Measurements from ENCODE around the gene HIC1.

The HIC1 gene

DNA sequence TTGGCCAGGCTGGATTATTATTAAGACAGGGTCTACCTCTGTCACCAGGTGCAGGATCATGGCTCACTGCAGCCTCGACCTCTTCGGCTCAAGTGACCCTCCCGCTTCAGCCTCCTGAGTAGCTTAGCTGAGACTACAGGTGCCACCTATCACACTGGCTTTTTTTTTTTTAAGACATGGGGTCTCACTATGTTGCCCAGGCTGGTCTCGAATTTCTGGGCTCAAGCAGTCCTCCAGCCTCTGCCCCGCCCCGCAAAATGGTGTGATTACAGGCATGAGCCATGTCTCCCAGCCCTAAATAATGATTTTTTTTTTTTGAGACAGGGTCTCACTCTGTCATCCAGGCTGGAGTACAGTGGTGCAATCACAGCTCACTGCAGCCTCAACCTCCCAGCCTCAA lies 7.3 kb upstream of the HIC1 start:
- ATAC-seq: no peak

DNA sequence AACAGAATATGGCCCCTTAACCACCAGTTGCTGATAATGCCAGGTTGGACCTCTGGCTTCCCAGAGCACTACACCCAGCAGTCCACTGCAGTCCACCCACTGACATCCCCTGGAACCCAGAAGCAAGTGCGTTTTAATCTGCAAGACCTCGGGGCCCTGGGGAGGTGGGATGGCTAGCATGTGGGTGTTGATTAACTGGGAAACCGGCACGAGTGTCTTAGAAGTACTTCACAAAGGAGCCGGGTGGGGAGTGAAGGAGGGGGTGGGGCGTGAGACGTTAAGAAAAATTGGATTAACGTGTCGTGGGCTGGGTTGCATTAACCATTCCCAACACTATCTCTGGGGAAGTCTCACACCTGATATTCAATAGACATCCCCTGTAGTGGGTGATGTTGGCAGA lies 6.1 kb upstream of the HIC1 start:
- no peak for ATAC-seq

DNA sequence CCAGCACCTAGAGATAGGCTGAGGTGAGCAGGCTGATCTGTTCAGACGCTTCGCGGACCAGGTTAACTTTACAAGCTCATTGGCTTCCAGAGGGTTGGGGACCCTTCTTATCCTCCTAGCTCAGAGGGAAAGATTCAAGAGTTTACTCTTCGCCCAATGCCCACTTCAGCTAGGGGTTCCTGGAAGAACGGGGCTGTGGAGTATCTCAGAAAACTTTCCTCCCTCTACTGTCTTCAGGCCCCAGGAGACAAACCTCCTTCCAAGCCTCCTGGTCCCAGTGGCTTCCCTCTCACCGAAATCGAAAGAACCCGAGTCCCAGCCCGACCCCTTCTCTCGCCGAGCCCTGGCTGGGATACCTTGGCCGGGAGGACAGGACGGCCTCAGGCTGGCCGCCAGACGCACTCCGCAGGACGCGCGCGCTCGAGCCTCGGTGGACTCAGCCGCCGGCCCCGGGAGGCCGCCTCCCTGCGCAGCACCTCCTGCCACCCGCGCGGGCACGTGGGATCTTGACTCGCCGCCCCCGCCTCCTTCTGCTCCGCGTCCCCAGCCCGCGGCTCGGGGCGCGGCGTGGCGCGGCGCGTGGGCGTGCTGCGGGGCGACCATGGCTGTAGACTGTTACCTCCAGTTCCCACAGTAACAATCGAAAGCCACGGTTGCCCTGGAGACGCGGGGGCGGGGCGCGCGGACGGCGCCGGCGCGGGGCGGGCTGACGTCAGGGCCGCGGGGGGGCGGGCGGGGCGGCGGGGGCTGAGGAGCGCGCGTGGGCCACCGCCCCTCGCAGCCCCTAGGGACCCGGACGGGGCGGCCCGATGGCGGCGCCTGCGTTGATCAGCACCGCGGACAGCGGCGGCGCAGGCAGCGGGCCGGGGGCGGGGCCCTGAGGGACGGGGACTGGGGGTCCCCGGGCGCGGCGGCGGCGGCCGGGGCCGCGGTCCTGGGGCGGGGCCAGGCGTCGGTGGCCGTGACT lies 5.3 kb upstream of the HIC1 start:
- ATAC-seq: peak; percentile 63 to 66

DNA sequence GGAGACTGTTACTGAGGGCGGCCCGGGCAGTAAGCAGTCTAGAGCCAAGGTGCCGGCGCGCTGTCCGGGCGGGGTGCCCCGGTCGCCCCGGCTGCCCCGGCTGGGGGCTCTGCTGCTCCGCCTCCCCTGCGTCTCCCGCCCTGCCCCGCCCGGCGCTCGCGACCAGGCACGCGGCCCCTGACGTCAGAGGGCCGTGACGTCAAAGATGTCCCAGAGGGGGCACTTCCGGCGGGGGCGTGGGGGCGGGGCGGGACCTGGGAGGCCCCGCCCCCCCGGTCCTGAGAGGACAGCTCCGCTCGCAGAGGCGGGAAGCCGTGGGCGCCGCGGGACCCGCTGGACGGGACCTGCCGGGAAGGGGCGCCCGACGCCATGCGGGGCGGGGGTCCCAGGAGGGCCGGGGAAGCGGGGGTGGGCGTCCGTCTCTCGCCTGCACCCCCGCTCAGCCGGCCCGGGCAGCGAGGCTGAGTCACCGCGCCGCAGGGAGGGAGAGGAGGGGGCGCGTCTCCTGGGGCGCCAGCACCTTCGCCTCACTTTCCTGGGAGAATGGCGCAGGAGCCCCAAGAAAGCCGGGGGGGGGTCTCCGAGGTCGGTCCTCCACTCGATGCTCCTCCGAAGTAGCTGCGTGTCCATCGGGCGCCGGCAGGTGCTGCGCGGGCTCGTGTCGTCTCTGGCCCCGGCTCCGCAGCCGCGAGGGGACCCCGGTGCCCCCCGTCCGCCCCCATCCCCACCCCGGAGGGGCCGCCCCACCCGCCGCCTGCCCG lies 4.4 kb upstream of the HIC1 start:
- ATAC-seq: peak in 1 of 2 donors; percentile 12

DNA sequence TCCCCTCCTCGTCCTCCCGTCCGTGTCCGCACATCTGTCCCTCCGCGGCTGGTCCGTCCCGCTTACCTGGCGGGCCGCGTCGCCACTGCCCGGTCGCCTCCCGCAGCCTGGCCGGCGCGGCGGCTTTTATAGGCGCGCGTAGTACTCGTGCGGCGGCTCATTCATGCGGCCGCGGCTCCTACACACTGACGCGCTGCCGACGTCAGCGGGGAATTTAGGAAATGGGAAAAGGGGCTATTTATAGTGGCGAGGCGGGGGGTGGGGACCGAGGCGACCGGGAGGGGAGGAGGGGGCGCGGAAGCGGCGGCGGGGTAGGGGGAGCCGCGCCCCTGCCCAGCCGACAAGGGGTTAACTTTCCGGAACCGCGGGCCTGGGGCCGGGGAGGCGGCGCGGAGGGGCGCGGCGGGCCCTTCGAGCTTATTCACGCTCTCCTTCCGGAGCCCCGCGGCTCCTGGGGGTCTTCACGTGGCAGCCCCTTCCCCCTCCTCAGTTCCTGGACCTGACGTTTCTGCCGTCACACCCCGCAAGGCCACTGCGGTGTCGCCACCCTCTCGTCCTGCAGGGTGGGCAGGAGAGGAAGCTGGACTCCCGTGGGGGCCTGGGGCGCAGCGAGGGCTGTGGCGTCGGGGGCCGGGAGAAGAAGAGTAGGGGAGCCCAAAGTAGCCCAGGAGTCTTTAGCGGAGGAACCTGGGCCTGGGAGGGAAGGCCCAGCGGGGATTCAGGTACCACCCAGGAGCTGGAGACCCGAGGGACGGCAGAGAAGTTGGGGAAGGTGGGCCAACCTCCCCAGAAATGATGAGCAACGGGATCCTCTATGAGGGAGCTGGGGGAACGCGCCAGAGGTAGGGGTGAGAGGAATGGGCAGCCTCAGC lies 3.6 kb upstream of the HIC1 start:
- ATAC-seq: no peak

DNA sequence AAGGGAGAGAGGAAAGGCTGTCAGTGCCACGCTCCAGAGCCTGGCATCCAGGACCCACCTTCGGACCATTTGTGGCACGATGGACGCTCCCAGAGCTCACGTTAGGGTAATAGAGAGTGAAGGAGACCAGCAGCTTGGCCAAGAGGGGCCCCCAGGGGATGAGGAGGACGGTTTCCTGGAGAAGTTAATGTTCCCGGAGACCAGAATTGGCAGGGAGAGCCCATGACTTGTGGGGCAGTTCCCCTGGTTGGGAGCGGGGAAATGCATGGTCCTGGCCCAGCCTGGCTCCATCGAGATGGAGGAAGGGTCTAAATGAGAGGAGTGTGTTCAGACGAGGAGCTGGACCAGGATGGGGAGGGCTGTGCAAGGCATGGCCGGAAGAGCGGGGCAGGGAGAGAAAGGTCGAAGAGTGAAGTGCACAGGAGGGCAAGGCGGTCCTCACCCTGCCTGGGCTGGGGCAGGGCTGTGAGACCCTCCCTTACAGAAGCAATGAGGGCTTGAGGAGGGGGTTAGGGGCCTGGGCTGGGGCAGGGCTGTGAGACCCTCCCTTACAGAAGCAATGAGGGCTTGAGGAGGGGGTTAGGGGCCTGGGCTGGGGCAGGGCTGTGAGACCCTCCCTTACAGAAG lies 2.9 kb upstream of the HIC1 start:
- no peak for ATAC-seq

DNA sequence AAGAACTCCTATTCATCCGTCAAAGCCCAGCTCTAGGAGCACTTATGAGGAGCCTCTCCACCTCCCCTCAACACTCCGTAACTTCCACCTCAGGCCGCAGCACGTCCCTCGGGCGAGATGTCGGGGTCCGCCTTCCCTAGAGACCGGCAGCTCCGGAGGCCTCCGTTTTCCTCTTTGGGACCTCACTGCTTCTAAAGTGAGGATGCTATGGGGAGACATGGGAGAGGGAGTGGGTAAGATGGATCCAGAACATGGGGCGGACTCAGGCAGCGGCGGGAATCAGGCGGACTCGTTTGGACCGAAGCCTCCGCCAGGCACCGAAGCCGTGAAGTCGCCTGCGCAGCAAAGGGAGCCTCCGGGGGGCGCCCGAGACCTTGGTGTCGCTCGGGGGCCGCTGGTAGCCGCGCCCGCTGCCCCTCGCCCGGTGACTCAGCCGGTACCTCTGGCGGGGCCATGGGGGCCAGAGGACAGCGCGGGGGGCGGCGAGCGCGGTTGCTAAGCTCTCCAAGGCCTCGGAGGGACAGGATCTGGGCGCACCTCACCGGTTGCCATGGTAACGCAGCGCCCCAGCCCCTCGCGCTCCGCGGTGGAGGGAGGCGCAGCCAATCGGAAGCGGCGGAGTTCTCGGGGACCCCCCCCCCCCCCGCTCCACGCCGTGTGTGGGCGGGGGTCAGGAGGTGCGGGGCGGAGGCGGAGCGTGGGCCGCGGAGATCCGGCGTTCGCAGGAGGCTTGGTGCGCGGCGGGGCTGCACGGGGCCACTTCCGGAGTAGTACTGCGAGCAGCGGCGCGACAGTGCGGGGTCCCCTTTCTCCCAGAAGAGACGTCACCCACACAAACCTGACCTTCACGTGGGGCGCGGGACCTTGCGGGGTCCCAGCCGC lies 1.3 kb upstream of the HIC1 start:
- ATAC-seq: peak; percentile 7 to 9

DNA sequence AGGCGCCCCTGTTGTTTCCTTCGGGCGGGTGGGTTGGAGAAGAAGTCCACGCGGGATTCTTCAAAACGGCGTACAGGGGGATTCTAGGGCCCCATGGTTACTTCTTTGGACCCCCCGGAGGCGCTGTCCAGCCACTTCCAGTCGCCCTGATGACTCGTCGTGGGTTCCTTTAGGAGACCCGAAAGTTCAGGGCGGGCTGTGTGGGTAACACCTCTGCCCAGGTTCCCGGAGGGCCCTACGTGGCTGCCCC lies 716 bp upstream of the HIC1 start:
- ATAC-seq: no peak

DNA sequence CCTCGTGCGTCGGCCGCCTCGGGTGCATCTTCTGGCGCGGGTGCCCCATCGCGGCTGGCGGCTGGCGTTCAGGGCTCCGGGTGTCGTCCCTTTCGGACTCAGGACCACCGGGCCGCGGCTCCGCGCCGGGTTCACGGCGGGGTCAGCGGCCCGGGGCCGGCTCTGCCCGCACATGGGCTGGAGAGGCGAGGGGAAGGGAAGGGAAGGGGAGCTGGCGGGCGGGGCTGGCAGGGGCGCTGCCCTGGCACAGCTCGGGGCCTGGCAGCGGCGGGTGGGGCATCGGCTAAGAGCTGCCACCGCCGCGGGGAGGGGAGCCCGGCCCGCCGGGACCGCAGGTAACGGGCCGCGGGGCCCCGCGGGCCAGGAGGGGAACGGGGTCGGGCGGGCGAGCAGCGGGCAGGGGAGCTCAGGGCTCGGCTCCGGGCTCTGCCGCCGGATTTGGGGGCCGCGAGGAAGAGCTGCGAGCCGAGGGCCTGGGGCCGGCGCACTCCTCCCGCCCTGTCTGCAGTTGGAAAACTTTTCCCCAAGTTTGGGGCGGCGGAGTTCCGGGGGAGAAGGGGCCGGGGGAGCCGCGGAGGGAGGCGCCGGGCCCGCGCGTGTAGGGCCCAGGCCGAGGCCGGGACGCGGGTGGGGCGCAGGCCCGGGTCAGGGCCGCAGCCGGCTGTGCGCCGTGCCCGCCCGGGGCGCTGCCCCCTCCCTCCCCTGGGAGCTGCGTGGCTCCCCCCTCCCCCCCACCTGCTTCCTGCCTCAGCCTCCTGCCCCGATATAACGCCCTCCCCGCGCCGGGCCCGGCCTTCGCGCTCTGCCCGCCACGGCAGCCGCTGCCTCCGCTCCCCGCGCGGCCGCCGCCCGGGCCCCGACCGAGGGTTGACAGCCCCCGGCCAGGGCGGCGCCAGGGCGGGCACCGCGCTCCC lies 646 bp downstream of the HIC1 start:
- no peak for ATAC-seq

DNA sequence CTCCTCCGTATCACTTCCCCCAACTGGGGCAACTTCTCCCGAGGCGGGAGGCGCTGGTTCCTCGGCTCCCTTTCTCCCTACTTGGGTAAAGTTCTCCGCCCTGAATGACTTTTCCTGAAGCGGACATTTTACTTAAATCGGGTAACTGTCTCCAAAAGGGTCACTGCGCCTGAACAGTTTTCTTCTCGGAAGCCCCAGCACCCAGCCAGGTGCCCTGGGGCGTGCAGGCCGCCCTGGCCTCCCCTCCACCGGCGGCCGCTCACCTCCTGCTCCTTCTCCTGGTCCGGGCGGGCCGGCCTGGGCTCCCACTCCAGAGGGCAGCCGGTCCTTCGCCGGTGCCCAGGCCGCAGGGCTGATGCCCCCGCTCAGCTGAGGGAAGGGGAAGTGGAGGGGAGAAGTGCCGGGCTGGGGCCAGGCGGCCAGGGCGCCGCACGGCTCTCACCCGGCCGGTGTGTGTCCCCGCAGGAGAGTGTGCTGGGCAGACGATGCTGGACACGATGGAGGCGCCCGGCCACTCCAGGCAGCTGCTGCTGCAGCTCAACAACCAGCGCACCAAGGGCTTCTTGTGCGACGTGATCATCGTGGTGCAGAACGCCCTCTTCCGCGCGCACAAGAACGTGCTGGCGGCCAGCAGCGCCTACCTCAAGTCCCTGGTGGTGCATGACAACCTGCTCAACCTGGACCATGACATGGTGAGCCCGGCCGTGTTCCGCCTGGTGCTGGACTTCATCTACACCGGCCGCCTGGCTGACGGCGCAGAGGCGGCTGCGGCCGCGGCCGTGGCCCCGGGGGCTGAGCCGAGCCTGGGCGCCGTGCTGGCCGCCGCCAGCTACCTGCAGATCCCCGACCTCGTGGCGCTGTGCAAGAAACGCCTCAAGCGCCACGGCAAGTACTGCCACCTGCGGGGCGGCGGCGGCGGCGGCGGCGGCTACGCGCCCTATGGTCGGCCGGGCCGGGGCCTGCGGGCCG lies 1.6 kb downstream of the HIC1 start:
- no peak for ATAC-seq

DNA sequence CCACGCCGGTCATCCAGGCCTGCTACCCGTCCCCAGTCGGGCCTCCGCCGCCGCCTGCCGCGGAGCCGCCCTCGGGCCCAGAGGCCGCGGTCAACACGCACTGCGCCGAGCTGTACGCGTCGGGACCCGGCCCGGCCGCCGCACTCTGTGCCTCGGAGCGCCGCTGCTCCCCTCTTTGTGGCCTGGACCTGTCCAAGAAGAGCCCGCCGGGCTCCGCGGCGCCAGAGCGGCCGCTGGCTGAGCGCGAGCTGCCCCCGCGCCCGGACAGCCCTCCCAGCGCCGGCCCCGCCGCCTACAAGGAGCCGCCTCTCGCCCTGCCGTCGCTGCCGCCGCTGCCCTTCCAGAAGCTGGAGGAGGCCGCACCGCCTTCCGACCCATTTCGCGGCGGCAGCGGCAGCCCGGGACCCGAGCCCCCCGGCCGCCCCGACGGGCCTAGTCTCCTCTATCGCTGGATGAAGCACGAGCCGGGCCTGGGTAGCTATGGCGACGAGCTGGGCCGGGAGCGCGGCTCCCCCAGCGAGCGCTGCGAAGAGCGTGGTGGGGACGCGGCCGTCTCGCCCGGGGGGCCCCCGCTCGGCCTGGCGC lies 2.4 kb downstream of the HIC1 start:
- no peak for ATAC-seq

DNA sequence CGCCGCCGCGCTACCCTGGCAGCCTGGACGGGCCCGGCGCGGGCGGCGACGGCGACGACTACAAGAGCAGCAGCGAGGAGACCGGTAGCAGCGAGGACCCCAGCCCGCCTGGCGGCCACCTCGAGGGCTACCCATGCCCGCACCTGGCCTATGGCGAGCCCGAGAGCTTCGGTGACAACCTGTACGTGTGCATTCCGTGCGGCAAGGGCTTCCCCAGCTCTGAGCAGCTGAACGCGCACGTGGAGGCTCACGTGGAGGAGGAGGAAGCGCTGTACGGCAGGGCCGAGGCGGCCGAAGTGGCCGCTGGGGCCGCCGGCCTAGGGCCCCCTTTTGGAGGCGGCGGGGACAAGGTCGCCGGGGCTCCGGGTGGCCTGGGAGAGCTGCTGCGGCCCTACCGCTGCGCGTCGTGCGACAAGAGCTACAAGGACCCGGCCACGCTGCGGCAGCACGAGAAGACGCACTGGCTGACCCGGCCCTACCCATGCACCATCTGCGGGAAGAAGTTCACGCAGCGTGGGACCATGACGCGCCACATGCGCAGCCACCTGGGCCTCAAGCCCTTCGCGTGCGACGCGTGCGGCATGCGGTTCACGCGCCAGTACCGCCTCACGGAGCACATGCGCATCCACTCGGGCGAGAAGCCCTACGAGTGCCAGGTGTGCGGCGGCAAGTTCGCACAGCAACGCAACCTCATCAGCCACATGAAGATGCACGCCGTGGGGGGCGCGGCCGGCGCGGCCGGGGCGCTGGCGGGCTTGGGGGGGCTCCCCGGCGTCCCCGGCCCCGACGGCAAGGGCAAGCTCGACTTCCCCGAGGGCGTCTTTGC lies 3.1 kb downstream of the HIC1 start:
- no peak for ATAC-seq

DNA sequence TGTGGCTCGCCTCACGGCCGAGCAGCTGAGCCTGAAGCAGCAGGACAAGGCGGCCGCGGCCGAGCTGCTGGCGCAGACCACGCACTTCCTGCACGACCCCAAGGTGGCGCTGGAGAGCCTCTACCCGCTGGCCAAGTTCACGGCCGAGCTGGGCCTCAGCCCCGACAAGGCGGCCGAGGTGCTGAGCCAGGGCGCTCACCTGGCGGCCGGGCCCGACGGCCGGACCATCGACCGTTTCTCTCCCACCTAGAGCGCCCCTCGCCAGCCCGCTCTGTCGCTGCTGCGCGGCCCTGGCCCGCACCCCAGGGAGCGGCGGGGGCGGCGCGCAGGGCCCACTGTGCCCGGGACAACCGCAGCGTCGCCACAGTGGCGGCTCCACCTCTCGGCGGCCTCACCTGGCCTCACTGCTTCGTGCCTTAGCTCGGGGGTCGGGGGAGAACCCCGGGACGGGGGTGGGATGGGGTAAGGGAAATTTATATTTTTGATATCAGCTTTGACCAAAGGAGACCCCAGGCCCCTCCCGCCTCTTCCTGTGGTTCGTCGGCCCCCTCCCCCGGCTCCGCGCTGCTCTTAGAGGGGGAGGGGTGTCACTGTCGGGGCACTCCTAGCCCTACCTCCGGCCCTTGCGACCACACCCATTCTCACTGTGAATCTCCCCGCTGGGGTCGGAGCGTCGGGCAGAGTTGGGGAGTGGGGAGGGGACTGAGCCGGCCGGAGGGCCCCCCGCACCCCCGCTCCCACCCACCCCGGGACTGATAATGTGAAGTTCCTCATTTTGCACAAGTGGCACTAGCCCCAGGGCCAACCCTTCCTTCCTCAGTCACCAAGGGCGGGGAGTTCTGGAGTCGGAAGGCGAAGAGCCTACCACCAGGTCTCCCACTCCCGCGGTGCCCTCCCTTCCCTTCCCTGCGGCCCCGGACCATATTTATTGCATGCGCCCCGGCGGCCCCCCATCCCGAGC lies 4.0 kb downstream of the HIC1 start:
- no peak for ATAC-seq

DNA sequence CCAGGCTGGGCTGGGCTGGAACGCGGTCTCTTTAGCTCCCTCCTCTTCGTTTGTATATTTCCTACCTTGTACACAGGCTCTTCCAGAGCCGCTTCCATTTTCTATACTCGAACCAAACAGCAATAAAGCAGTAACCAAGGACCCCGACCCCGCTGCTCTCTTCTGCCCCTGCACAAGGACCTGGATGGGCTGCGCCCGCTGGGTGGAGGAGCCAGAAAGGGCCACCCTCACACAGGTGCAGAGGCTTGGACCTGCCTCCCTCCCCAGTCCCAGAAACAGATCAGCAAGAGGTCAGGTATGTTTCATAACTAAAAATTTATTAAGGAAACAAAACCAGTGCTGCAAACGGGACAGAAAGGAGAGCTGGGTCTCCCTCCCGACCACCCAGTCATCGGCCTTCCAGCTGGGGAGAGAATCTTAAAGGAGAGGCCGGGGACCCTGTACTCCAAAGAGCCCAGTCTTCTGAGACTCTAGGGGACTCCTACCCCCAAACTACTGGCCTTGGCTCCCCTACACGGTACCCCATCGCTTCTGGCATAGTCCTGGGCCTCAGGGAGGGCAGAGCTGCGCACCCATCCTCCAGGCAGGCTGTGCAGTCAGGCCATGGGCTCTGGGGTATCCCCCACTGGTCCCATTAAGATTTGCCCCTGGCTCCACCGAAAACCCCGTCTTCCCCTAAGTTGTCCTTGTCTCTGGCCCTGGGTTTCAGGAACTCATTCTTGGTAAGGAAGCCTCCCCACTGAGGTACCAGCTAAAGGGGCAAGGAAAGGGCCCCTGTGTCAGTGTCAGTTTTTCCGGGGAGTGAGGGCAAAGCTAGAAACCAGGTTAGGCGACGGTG lies 4.9 kb downstream of the HIC1 start:
- no peak for ATAC-seq

DNA sequence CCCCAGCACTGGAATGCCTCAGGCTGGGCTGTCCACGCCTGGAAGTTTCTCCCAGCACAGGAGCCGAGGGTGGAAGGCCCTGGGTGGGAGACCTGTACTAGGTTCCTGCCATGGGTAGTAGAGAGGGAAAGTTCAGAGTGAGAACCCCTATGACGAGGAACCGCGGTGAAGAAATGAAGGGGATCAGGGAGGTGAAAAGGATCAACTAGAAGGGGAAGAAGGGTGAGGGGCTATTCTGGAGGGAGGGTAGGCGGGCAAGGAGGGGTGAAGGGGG lies 5.4 kb downstream of the HIC1 start:
- ATAC-seq: no peak

Data from activated CD4-positive, CD25-positive, alpha-beta regulatory T cell treated with anti-CD3 and anti-CD28 coated beads, Interleukin-2, amount 50 U/mL, for 24 hours (primary cell).